Dermis microvascular lymphatic vessel endothelial cell (primary cell): ENCODE data around the gene CMBL. TPM values are rescaled to one million over a fixed set of nuclear protein-coding genes. Genes with fewer than 3 reads are reported as not detected.
A peak's percentile ranks its signal among the peaks of the same experiment; 100 is the strongest.
"Not testable (repeated sequence)": the region's sequence is repeated elsewhere in the genome, so short reads cannot be mapped to it uniquely, and the experiment has no call there.

Experiments
- DNase-seq, 2 donors: peaks; one replicate each; pipeline versions ENCODE4 v3.0.0 to v3.0.0-alpha.2; 2010; ENCODE audit warnings: low read depth in 2 of 2
- total RNA-seq: library from RNA; depleted of rRNA; stranded (reverse); fragments of >200 nt; gene quantifications from 2 replicates; pipeline ENCODE4 v1.2.1, GENCODE V29; 2014

Gene CMBL
- total RNA-seq = 3.7 and 5.8 TPM in 2 replicates

- peak in 1 of 2 donors; percentile 52 for DNase-seq
These were observed at the start of gene CMBL for GRCh38 chr5:10307206-10308148. CMBL (minus strand) TSS chr5:10307902; CDS start chr5:10290762, 17,140 bp downstream.

- DNase-seq = peak; percentile 36 to 48
These were observed 47.6 kb upstream of the CMBL start for GRCh38 chr5:10355071-10355889.

DNA sequence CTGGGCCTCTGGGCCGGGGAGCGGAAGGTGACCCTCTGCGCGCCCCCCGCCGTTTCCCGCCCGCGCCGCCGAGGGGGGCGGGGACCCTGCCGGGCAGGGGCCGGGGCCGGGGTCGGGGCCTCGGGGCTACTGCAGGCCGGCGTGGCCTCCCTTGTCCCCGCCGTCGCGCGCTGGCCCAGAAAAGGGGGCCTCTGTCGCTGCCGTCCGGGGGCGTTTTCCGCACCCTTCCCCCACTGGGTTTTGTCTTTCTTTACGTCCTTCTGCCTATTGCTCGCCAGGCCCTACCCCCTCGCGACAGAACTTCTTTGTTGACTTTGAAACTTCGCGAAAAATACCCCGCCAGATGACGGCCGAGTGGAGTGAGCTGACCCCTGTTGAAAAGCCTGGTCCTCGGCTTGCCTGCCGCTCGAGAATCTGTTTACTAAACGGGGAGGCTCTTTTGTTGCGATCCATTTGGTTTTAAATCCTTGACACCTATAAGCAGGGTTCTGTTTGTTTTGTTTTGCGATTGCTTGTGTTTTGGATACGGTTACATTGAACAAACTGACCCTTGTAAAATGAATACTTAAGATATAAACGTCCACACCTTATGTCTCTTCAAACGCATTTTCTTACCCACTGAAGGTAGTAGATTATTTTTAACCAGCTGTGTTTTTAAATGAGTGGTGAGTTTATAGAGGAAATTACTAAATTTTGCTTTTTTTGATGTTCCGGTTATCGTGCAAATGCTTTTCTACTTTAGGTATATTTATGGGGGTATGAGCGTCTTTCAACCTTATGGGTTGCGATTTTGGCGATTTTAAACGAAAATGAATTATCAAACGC, 46.6 kb upstream of the CMBL start:
- DNase-seq = peak; percentile 24 to 75

DNA sequence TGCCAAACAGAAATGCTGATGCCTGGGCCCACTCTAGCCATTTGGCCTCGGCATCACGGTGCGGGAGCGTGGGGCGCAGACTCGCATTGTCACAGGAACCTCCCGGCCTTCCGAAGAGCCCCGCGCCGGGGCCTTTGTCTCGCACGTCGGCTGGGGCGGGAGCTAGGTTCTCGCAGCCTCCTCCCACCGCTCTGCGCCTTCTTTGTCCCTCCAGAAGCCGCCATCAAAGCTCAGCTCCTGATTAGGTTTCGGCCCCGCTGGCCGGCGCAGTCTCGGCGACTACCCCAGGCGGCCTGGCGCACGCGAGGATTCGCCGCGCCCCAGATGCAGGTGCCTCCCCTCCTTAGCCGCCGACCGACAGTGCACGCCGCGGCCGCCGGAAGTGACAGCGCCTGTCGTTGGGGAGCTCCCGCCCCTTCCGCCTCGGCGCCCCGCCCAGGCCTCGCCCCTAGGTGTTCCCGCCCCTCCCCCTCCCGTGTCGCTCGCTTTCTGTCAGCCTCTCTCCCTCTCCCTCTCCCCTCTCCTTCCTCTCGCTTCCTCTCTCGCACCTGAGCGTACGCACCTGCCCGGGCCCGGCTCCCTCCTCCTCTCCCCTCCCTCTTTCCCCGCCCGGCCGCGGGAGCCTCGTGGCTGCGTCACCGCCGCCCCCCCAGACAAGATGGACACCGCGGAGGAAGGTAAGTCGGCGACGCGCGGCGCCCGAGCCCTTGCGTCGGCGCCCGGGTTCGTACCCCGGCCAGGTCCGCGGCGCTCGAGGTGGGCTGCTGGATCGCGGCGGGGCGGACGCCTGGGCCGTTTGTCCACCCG, 45.7 kb upstream of the CMBL start, which contains the start of gene MARCHF6:
MARCHF6 (plus strand) TSS at position 455 of the 807 bp plus-strand sequence; CDS start at position 659, 204 bp downstream.
- peak; percentile 71 to 94 for DNase-seq

GRCh38 chr5:10352430-10353240, 44.9 kb upstream of the CMBL start:
- peak in 1 of 2 donors; percentile 22 for DNase-seq

GRCh38 chr5:10351919-10352318, 44.2 kb upstream of the CMBL start:
- no peak for DNase-seq

DNA sequence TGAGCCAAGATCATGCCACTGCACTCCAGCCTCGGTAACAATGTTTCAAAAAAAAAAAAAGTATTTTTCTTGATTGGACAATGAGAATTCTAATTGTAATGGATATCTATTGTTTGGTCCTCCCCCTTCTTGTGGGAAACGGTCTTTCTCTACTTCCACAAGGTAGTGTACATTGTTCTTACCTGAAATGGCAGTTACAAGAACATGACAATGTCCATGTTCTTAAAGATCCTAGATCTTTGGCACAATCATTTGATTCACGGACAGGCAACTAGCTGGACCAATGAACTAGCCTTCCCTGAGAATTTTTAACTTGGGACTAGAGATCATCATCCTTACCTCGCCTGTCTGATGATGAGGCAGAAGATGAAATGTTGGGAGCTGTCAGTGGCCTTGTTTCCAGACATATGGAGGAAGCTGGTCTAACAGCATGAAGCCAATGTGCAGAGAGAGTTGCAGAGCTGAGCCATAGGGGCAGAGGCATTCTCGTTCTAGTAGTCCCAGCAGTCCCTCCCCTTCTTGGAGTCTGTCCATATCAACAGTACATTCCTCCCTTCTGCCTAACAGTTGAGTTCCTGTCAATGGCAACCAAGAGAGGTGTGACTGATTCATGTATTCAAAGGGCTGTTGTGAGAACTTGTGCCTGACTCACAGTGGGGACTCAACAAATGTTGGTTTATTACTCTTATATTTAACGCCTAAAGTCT, 43.6 kb upstream of the CMBL start:
- peak; percentile 64 to 66 for DNase-seq

GRCh38 chr5:10348258-10348657, 40.6 kb upstream of the CMBL start:
- DNase-seq = no peak

DNA sequence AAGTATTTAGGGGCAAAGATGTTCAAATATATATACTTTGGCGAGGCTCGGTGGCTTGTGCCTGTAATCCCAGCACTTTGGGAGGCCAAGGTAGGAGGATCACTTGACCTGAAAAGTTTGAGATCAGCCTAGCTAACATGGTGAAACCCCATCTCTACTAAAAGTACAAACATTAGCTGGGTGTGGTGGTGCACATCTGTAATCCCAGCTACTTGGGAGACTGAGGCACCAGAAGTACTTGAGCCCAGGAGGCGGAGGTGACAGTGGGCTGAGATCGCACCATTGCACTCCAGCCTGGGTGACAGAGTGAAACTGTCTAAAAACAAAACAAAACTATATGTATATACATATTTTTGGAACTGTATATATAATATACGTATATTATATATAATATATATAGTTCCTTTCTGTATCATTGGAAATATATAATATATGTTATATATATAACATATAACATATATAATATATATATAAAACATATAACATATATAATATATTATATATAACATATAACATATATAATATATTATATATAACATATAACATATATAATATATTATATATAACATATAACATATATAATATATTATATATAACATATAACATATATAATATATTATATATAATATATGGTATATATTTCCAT, 36.9 kb upstream of the CMBL start:
- DNase-seq = not testable (repeated sequence)

DNA sequence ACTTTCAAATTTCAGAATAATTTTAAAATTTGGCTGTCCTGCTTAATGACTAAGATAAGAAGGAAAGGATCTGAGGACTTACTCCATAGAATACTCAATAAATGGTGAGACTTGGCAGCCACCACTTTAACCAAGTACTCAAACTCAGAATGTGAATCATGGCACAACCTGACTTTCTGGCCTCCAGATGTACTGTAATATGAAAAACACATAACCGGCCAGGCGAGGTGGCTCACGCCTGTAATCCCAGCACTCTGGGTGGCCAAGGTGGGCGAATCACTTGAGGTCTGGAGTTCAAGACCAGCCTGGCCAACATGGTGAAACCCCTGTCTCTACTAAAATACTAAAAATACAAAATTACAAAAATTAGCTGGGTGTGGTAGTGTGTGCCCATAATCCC, 35.8 kb upstream of the CMBL start:
- no peak for DNase-seq

GRCh38 chr5:10339958-10340357, 32.3 kb upstream of the CMBL start:
- DNase-seq = no peak

- no peak for DNase-seq
These were observed 31.5 kb upstream of the CMBL start for GRCh38 chr5:10339058-10339811.

- DNase-seq = no peak
These were observed 31.0 kb upstream of the CMBL start for GRCh38 chr5:10338686-10339057.

DNA sequence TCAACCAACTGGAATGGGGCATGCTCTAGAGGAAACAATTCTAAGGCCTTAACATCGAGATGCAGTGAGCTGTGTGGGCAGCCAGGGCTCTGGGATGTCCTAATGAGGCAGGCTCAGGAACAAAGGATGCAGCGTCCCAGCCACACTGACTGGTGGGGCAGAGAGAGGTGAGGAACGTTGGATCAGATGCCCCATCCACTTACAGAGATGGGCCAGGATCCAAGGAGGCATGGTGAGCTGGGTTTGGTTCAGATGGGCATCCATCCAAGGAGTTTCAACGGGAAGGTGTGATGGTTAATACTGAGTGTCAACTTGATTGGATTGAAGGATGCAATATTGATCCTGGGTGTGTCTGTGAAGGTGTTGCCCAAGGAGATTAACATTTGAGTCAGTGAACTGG, 30.3 kb upstream of the CMBL start:
- no peak for DNase-seq

DNA sequence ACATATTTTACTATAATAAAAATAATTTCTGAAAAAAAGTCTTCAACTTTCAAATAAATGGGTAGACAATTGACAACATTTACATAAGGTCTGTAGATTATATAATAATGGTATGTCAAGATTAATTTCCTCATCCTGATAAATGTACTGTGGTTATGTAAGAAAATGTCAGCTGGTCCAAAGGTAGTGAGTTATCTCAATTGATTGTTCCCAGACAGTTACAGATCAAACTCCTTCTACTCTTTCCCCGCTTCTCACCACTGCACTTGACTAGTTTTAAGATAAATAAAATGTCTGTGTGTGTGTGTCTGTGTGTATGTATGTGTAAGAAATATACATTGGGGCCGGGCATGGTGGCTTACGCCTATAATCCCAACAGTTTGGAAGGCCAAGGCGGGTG, 29.4 kb upstream of the CMBL start:
- DNase-seq = no peak

GRCh38 chr5:10335711-10336470, 28.2 kb upstream of the CMBL start:
- no peak for DNase-seq

GRCh38 chr5:10334831-10335230, 27.1 kb upstream of the CMBL start:
- DNase-seq = no peak
